Esophagus muscularis mucosa (tissue), 4 donors: ENCODE measurements around the gene TTLL12.

Experiments used
- EP300 ChIP-seq: sonication (generic); formaldehyde crosslinking; IDR thresholded peaks from one replicate; pipeline ENCODE4 v1.6.1; 2017; ENCODE audit warnings: antibody characterized with exemption
- POLR2A ChIP-seq: fragments of 450-650 bp; IDR thresholded peaks from one replicate; pipeline ENCODE4 v1.6.1; 2017; ENCODE audit warnings: antibody characterized with exemption, moderate library complexity, mild to moderate bottlenecking, low read depth
- TF ChIP-seq, protein P1 (sequence below), 3 experiments: fragments of 200-600 bp in 2 of 3; fragments of 450-650 bp in 1 of 3; sonication (generic) in 2 of 3; IDR thresholded peaks; one replicate each; pipeline ENCODE4 v1.5.1; 2017 to 2019; ENCODE audit warnings: antibody characterized with exemption in 3 of 3, mild to moderate bottlenecking in 2 of 3, moderate library complexity in 1 of 3

DNA sequence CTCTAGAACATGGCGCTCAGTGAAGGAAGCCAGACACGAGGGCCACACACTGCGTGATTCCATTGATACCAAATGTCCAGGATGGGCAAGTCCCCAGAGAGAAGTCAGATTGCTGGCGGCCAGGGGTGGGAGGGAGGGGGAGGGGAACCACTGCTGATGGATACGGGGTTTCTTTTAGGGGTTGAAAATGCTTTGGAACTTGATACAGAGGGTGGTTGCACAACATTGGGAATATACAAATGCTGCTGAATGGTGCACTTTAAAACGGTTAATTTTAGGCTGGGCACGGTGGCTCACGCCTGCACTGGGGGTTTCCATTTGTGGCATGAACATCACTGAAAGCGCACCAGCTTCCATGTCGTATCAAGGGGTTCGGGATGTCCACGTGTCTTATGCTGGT lies 30.5 kb downstream of the TTLL12 start:
- TF ChIP-seq, protein P1, sequence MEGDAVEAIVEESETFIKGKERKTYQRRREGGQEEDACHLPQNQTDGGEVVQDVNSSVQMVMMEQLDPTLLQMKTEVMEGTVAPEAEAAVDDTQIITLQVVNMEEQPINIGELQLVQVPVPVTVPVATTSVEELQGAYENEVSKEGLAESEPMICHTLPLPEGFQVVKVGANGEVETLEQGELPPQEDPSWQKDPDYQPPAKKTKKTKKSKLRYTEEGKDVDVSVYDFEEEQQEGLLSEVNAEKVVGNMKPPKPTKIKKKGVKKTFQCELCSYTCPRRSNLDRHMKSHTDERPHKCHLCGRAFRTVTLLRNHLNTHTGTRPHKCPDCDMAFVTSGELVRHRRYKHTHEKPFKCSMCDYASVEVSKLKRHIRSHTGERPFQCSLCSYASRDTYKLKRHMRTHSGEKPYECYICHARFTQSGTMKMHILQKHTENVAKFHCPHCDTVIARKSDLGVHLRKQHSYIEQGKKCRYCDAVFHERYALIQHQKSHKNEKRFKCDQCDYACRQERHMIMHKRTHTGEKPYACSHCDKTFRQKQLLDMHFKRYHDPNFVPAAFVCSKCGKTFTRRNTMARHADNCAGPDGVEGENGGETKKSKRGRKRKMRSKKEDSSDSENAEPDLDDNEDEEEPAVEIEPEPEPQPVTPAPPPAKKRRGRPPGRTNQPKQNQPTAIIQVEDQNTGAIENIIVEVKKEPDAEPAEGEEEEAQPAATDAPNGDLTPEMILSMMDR (IDR thresholded peaks at IDR 0.05), result no peak
- TF ChIP-seq POLR2A, result no peak
- no peak for TF ChIP-seq EP300
